HuH-7 (cell line): ENCODE data around the gene C15orf39.

Source experiments
- DNase-seq: peaks from one replicate; pipeline ENCODE4 v3.0.0; 2011; ENCODE audit warnings: low spot score

The C15orf39 gene

GRCh38 chr15:75172284-75172820 lies 29.3 kb upstream of the C15orf39 start:
- DNase-seq = no peak

GRCh38 chr15:75174102-75174501 lies 27.6 kb upstream of the C15orf39 start:
- no peak for DNase-seq

- no peak for DNase-seq
Measured at GRCh38 chr15:75174729-75175128, 27.0 kb upstream of the C15orf39 start.

- DNase-seq = no peak
Measured at GRCh38 chr15:75176396-75176761, 25.3 kb upstream of the C15orf39 start.

GRCh38 chr15:75177360-75178071 lies 24.2 kb upstream of the C15orf39 start:
- DNase-seq = no peak

- DNase-seq = peak; percentile 78
Measured at GRCh38 chr15:75178171-75178937, 23.3 kb upstream of the C15orf39 start.

GRCh38 chr15:75178938-75179745 lies 22.5 kb upstream of the C15orf39 start:
- no peak for DNase-seq

GRCh38 chr15:75179746-75180140 lies 21.9 kb upstream of the C15orf39 start:
- no peak for DNase-seq

- DNase-seq = no peak
Measured at GRCh38 chr15:75181780-75182179, 19.9 kb upstream of the C15orf39 start.

GRCh38 chr15:75182187-75183131 lies 19.2 kb upstream of the C15orf39 start:
- DNase-seq = peak; percentile 91

- DNase-seq = no peak
Measured at GRCh38 chr15:75185271-75186029, 16.2 kb upstream of the C15orf39 start.

GRCh38 chr15:75186044-75186443 lies 15.6 kb upstream of the C15orf39 start:
- no peak for DNase-seq

GRCh38 chr15:75188499-75188898 lies 13.2 kb upstream of the C15orf39 start:
- no peak for DNase-seq

GRCh38 chr15:75191235-75191634 lies 10.4 kb upstream of the C15orf39 start:
- no peak for DNase-seq

GRCh38 chr15:75192307-75192706 lies 9.4 kb upstream of the C15orf39 start:
- no peak for DNase-seq

- DNase-seq = no peak
Measured at GRCh38 chr15:75193272-75193671, 8.4 kb upstream of the C15orf39 start.

GRCh38 chr15:75193976-75194375 lies 7.7 kb upstream of the C15orf39 start:
- no peak for DNase-seq

- no peak for DNase-seq
Measured at GRCh38 chr15:75194397-75194796, 7.3 kb upstream of the C15orf39 start.

GRCh38 chr15:75195122-75195765 lies 6.4 kb upstream of the C15orf39 start:
- DNase-seq = no peak

GRCh38 chr15:75195766-75196241 lies 5.9 kb upstream of the C15orf39 start:
- no peak for DNase-seq
